Glomerular endothelial cell (primary cell): ENCODE measurements around the gene ITGAL. TPM values are rescaled to one million over a fixed set of nuclear protein-coding genes. Genes with fewer than 3 reads are reported as not detected.
"Not testable (repeated sequence)": the region's sequence is repeated elsewhere in the genome, so short reads cannot be mapped to it uniquely, and the experiment has no call there.

Experiments
- DNase-seq: peaks from one replicate; pipeline ENCODE4 v3.0.0-alpha.2; 2011; ENCODE audit warnings: low read depth, low spot score; ENCODE audit errors: extremely low read depth
- total RNA-seq: library from RNA; depleted of rRNA; stranded (reverse); fragments of >200 nt; gene quantifications from 2 replicates; pipeline ENCODE4 v1.2.3, GENCODE V29; 2015

The ITGAL gene
- not detected in 2 replicates for total RNA-seq

GRCh38 chr16:30472328-30472942, at the start of gene ITGAL:
TSS of gene ITGAL (plus strand) at chr16:30472742. CDS start at chr16:30472838, 96 bp downstream.
- no peak for DNase-seq

- DNase-seq = no peak
Observed at GRCh38 chr16:30428055-30428454, 44.5 kb upstream of the ITGAL start.

DNA sequence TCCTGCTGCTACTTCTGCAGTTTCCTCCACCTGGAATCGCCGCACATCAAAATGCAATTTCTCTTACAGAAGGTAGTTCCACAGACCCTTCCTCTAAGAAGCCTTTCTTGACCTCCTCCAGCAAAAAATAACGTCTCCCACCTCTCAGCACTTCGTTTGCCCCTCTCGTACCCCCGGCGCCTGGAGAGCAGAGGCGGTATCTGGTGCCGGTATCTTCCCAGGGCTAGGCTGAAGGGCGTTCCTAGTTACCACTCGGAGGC, 43.2 kb upstream of the ITGAL start:
- DNase-seq = no peak

GRCh38 chr16:30429678-30430427, 42.7 kb upstream of the ITGAL start, which contains the start of gene DCTPP1:
TSS of gene DCTPP1 (minus strand) at chr16:30430030. CDS start at chr16:30429980, 50 bp downstream.
- DNase-seq = peak; percentile 91

DNA sequence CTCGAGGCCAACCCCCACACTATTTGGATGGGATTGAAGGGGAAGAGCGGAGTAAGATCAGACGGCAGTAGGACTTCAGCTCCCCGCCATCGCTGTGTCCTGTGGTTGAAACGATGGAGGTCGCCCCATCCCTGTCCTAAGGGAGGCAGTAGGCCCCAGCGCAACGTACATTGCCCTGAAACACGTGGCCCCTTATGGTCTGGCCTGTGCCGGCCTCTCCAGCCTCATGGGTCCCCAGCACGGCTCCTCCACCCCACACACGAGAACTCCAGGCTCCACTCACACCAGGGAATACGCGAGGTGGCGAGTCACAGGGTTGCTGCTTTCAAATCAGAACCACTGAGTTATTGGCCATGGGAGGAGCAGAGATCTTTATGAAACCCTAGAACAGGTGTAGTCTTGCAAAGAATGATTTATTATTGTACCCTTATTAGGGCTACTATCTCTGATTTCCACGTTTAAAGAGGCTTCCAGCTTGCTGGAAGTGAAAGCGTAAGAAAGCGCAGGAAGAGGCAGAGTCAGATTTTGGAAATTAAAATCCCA, 42.0 kb upstream of the ITGAL start:
- DNase-seq = no peak

DNA sequence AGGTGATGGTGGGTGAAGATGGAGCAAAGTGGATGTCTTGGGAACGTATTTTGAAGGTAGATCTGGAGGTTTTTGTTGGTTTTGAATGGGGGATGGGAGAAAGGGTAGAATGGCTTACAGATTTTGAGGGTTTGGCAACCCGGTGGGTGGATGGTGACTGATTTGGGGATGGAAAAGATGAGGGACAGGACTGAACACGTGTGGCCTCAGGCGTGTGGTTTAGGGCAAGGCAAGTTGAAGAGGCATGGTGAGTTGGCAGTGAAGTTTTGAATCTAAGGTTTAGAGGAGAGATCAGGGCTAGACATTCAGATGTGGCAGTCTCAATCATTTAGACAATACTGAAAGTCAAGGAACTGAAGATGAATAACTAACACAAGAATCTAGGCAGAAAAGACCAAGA, 37.7 kb upstream of the ITGAL start:
- no peak for DNase-seq

- DNase-seq = no peak
Observed at GRCh38 chr16:30437511-30438046, 35.0 kb upstream of the ITGAL start.

DNA sequence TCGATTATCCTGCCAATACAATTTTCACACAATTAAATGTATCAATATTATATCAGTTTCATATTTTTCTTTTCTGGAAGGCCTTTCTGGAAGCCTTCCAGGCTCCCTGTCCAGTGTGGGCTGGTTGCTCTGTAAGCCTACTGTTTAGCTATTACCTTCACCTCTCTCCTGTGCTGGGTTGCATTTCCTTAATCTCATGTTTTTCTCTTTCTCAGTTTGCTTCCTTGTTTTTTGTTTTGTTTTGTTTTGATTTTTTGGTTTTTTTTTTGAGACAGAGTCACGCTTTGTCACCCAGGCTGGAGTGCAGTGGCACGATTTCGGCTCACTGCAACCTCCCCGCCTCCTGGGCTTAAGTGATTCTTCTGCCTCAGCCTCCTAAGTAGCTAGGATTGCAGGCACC, 33.7 kb upstream of the ITGAL start:
- DNase-seq = no peak

DNA sequence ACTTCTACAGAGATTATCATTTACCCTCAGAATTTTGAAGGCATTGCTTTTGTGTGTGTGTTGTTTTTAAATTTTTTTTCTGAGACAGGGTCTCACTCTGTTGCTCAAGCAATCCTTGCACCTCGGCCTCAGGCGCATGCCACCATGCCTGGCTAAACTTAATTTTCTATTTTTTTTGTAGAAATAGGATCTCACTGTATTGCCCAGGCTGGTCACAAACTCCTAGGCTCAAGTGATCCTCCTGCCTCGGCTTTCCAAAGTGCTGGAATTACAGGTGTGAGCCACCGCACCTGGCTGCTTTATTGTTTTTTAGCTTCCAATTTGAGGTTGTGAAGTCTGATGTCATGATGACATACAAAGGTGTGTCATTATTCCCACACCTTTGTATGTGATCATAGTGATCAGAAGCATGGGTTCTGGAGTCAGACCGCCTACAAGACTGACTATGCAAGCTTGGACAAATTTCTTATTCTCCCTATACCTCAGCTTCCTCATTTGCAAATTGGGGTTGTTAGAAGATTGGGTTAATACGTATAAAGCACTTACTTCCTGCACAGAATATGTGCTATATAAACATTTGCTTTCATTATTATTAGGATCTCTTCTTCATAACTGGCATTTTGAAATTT, 32.7 kb upstream of the ITGAL start:
- no peak for DNase-seq

DNA sequence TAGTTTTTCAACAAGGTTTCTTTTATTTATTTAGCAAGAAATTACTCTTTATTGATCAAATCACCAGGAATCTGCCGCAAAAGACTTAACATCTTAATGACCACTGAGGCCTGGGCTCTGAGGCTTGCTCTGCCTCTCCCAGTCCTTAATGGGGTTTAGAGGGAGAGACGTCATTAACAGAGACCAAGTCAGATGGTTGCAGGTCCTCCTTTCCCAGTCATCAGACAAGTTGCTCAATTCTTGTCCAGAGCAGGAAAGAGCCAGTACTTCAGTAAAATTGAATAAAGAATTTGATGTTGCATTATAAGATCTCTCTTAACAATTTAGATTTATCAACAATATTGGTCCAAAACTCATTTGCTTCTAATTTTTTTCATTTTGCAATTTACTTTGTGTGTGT, 28.9 kb upstream of the ITGAL start:
- no peak for DNase-seq

DNA sequence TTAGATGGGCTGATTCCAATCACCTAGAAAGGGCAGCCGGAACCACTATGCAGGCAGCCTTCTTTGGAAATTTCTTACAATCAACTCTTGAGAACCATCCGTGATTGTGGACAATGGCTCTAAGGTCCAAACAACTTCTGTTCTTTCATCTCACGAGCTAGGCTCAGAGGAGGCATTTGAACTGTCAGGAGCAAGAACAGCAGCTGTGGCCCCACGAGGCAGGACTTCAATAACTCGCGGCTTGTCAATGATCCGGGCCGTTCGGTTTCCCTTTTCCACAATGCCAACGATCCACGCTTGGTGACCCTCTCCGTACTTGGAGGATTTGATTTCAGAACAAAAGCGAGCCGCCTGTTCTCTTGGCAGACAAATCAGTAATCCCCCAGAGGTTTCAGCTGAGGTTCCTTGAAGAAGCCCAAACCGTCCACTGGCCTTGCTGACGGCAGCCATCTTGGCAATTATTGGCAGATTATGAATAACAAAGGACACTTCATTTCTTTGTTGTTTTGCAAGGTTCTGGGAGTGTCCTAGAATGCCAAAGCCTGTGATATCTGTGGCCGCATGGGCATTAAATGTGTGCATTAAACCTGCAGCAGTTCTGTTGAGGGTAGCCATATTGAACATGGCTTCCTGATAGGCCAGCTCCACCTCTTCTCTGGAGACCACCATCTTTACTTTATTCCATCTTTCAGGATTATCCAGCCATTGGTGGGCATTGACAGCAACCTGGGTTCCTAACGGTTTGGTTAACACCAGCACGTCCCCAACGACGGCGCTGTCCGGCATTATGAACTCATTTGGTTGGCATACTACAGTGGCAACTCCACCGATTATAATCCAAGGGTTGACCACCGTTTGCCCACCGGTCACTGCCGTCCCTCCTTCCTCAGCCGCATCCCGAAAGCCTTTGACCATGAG, 28.1 kb upstream of the ITGAL start:
- no peak for DNase-seq

GRCh38 chr16:30445149-30445407, 27.5 kb upstream of the ITGAL start:
- no peak for DNase-seq

- DNase-seq = peak; percentile 94
Observed at GRCh38 chr16:30445408-30446202, 26.9 kb upstream of the ITGAL start, which contains the start of gene SEPHS2. TSS of gene SEPHS2 (minus strand) at chr16:30445874. CDS start at chr16:30445727, 147 bp downstream.

GRCh38 chr16:30446203-30446595, 26.3 kb upstream of the ITGAL start:
- DNase-seq = no peak

DNA sequence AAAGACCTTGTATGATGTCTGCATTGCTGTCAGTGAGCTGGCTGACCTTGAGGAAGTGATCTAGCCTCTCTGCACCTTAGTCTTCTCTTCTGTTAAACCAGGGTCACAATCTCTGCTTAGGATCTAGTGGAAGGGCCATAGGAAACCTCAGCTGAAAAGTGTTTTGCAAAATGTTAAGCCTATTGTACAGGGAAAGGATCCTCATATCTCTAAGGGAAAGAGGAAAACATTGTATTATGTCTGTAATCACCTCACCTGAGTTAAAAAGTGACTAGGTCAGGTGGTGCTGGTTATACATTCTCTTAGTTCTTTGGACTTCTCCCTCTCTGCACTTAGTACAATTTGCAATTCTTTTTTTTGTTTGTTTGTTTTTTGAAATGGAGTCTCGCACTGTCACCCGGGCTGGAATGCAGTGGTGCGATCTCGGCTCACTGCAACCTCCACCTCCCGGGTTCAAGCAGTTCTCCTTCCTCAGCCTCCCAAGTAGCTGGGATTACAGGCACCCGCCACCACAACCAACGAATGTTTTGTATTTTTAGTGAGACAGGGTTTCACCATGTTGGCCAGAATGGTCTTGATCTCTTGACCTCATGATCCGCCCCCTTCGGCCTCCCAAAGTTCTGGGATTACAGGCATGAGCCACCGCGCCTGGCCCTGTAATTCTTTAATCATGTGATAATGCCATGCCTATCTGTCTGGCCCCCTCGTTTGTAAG, 24.9 kb upstream of the ITGAL start:
- no peak for DNase-seq

GRCh38 chr16:30449116-30449435, 23.5 kb upstream of the ITGAL start:
- no peak for DNase-seq

- DNase-seq = not testable (repeated sequence)
Observed at GRCh38 chr16:30452709-30453580, 19.6 kb upstream of the ITGAL start.

DNA sequence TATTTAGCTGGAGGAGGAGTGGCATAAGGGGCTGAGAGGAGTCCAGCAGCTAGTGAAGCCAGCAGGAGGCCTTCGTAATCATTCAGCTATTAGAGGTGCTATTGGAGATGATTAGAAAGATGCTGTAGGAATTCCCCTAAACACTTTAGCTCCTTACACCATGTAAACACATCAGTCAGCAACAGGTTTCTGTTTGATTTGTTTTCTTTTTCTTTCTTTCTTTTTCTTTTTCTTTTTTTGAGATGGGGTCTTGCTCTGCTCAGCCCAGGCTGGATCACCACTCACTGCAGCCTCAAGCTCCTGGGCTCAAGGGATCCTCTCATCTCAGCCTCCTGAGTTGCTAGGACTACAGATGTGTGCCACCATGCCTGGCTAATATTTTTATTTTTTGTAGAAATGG, 16.2 kb upstream of the ITGAL start:
- no peak for DNase-seq

- no peak for DNase-seq
Observed at GRCh38 chr16:30457256-30457655, 15.3 kb upstream of the ITGAL start.
